Right cardiac atrium (tissue), 5 donors: Measurements from ENCODE around the gene CDRT15. TPM values are rescaled to one million over a fixed set of nuclear protein-coding genes. Genes with fewer than 3 reads are reported as not detected.
"Not testable (repeated sequence)": the region's sequence is repeated elsewhere in the genome, so short reads cannot be mapped to it uniquely, and the experiment has no call there.

Experiments
- ATAC-seq, 2 donors: fragments of 200-7000 bp; cut with Tn5 transposase; one replicate each; pipeline versions ENCODE4 v1.8.0 to v1.9.1; 2020; ENCODE audit warnings: moderate library complexity in 2 of 2, mild to moderate bottlenecking in 1 of 2
- DNase-seq, 3 donors: peaks; one replicate each; pipeline ENCODE4 v3.0.0-alpha.2; 2020
- H3K27ac ChIP-seq: one replicate; pipeline ENCODE4 v1.5.1; 2013; ENCODE audit warnings: mild to moderate bottlenecking, low read length, control low read depth, moderate library complexity
- H3K27me3 ChIP-seq: one replicate; pipeline ENCODE4 v1.6.1; 2013; ENCODE audit not compliant: control insufficient read depth, insufficient read depth
- H3K4me1 ChIP-seq: one replicate; pipeline ENCODE4 v1.6.1; 2013; ENCODE audit warnings: low read length; ENCODE audit not compliant: control insufficient read depth, insufficient read depth
- H3K4me3 ChIP-seq: one replicate; pipeline ENCODE4 v1.5.1; 2013; ENCODE audit warnings: low read length, control low read depth
- H3K9me3 ChIP-seq: one replicate; pipeline ENCODE4 v1.6.1; 2013; ENCODE audit warnings: low read length; ENCODE audit not compliant: control insufficient read depth
- WGBS: extraction: QIAGEN DNeasy Blood & Tissue Kit; methylation state at CpG from one replicate; pipeline ENCODE4 v1.1.7; 2013; 5-methylcytosine and 5-hydroxymethylcytosine counted together
- intact Hi-C, 4 donors: fragments of 100-400 bp; cut with DNase I; formaldehyde crosslinking; loops; one replicate each; pipeline versions ENCODE4 v1.11.0 to v1.14.0; 2022 to 2023
- long read RNA-seq, 4 donors: library from polyadenylated mRNA; unstranded; transcript quantifications; one replicate each; pipeline ENCODE4 v2.0.0, GENCODE V29; 2020 to 2021
- polyA plus RNA-seq: library from polyadenylated mRNA; stranded (reverse); fragments of 200-250 nt; gene quantifications from one replicate; pipeline ENCODE4 v1.2.3, GENCODE V29; 2013
- total RNA-seq, 4 donors: library from RNA; stranded (reverse); fragmentation: NEBNext Ultra II Directional; extraction: Animal tissue kit (Norgen Biotek cat#: 25700); gene quantifications; one replicate each; pipeline ENCODE4 v1.2.1, GENCODE V29; 2021
- donor health status: healthy with polysubstance abuse.
- donor health status: DM: no; HTN: yes; CAD: no.
- donor health status: DM: no; HTN: no; CAD: no.
- donor health status: DM: no; HTN: yes; CAD: no; lungs with severe emphysema.
- donor health status: DM: yes; HTN: yes; CAD: no.

The CDRT15 gene
- total RNA-seq = not detected
- polyA plus RNA-seq = not detected
- long read RNA-seq, donor 1 = 0 reads
- long read RNA-seq, donor 2 = 0 reads
- long read RNA-seq, donor 3 = 0 reads
- long read RNA-seq, donor 4 = 0 reads

DNA sequence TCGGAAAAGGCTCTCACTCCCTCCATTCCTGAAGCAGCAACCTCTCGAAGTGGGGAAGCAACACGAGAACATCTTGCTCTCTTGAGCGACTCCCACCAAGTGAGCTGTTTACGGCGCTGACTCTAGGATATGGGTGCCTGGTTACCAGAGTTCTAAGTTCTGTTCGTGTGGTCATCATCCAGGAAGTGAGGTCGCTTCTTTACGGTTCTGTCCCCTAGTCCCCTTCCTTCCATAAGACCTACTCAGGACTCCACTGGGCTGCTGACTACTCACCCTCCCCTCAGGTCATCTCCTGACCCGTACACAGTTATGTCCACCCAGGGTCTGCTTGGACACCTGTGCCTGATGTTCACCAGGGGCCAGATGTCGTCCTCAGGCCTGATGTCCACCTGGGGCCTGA, at the start of gene CDRT15:
TSS of gene CDRT15 (minus strand) at position 101 of the 400 bp plus-strand sequence. CDS start at position 72, 29 bp downstream.
- DNase-seq, H3K9me3 ChIP-seq, intact Hi-C loops, H3K4me3 ChIP-seq, H3K27ac ChIP-seq, ATAC-seq, H3K27me3 ChIP-seq, H3K4me1 ChIP-seq: not testable (repeated sequence)
- 78% methylated on average over 11 of the region's 11 CpGs for whole genome bisulfite sequencing

DNA sequence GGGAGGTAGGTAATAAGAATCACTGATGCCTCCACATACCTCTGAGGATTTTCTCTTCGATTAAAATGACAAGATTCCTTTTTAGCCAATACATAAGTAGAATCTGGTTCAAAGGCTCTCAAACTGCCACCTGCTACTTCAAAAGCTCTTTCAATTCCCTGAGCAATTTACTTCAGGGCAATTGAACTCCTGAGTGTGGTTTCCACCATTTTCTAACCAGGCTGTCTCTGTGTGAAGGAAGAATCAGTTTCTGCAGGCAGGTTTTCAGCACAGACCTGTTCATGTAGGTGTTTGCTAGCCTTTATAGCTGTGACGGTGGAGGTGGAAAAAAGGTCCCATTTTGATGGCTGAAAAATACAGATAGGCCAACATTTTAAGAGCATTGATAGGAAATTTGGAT, 46.1 kb upstream of the CDRT15 start:
- Histone ChIP-seq H3K27me3 (peaks cover 3% of the 10 kb centered on the region), H3K9me3 (no peaks in the 10 kb centered on the region), H3K4me3 (no peak overlapping the region), H3K27ac (no peak overlapping the region), H3K4me1 (no peaks in the 10 kb centered on the region)
- DNase-seq (no peak), ATAC-seq (no peak)
- intact Hi-C loops = no loop called here
- WGBS = 87% methylated on average over 2 of the region's 2 CpGs

DNA sequence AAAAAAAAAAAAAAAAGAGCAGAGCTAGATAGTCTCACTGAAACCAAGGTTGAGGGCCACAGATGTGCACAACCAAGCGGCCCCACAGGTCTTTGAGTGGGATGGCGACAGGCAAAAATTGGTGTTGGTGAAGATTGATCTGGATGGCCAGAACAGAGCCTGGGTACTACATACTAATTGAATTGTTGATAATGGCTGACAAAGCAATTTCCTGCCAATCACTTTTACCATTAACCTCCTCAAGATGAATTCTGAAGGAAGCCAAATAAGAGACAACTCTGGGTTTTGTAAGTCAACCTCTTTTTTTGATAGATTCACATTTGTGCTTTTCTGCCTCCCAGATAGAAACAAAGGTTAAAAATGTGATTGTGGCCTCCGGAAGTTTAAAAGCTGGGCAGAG, 44.9 kb upstream of the CDRT15 start:
- DNase-seq (no peak), ATAC-seq (no peak)
- H3K27ac ChIP-seq = no peak overlapping the region
- no peaks in the 10 kb centered on the region for H3K4me1 ChIP-seq
- no peak overlapping the region for H3K4me3 ChIP-seq
- intact Hi-C loops = no loop called here
- H3K27me3 ChIP-seq = peaks cover 3% of the 10 kb centered on the region
- 79% methylated on average over 3 of the region's 3 CpGs for whole genome bisulfite sequencing
- H3K9me3 ChIP-seq = no peaks in the 10 kb centered on the region

DNA sequence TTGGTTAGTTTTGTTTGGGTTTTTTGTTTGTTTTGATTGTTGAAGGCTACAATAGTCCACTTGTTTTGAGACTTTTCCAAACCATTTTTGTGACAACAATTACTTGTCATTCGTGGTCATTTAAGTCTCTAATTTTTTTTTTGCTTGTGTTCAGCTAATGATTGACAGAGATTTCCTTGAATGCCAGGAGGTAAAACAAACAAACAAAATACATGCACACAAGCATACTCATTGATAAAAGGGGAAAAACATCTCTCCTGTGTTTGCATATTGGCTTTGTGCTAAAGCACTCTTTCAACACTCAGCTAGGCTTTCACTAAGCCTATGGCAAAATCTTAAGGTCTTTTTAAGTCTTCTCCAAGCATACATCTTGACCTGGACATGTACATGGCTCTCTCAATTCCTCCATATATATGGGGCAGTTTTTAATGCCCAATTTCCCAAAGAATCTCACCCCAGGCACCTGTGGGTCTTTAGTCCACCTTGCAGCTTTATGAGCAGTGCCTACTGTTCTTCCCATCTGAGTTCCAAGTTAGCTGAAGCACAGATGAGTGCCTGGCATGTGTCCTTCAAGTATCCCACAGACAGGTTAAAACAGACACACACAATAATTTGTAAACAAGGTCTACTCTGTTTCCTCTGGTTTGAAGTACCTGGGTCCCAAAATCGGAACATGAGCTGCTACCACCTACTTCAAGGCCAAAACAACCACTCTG, 40.0 kb upstream of the CDRT15 start:
- Histone ChIP-seq H3K9me3 (no peaks in the 10 kb centered on the region), H3K4me3 (no peak overlapping the region), H3K27ac (no peak overlapping the region), H3K27me3 (no peaks in the 10 kb centered on the region), H3K4me1 (no peaks in the 10 kb centered on the region)
- 64% methylated on average over 2 of the region's 2 CpGs for WGBS
- no peak for DNase-seq
- intact Hi-C loops = no loop called here
- ATAC-seq = no peak

DNA sequence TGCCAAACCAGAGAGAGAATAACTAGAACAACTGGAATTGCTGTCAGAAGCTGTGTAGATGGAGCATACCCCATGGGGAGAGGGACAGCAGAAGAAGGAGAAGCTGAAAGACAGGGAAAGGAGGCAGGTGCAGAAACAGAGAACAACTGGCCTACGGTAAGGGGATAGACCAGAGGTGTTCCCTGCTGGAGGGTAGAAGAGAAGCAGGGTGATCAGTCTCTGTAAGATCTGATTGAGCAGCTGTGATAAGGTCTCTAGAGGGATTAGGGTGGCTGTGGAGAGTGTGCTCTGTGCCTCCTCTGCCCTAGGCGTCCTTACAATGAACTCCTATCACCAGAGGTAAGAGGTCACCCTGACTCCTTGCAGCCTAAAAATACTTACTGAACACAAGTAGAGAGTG, 33.8 kb upstream of the CDRT15 start:
- Histone ChIP-seq H3K27me3 (peaks cover 2% of the 10 kb centered on the region), H3K27ac (no peak overlapping the region), H3K9me3 (no peaks in the 10 kb centered on the region), H3K4me1 (no peaks in the 10 kb centered on the region), H3K4me3 (no peak overlapping the region)
- DNase-seq = no peak
- ATAC-seq = no peak
- WGBS = 55% methylated on average over 2 of the region's 2 CpGs
- intact Hi-C loops = no loop called here

DNA sequence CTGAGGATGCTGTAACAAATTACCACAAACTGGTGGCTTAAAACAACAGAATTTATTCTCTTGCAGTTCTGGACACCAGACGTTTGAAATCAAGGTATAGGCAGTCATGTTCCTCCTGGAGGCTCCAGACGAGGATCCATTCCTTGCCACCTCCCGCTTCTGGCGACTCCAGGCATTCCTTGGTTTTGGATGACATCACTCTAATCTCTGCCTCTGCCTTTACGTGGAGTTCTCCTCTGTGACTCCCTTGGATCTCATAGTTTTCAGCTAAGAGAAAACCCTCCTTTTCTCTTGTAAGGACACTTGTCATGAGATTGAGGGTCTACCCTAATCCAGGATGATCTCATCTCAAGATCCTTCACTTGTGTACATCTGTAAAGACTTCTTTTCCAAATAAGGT, 32.8 kb upstream of the CDRT15 start:
- Histone ChIP-seq H3K9me3 (no peaks in the 10 kb centered on the region), H3K27ac (no peak overlapping the region), H3K27me3 (peaks cover 2% of the 10 kb centered on the region), H3K4me1 (no peaks in the 10 kb centered on the region), H3K4me3 (no peak overlapping the region)
- intact Hi-C loops = no loop called here
- 62% methylated on average over 5 of the region's 5 CpGs for WGBS
- DNase-seq = no peak
- no peak for ATAC-seq

DNA sequence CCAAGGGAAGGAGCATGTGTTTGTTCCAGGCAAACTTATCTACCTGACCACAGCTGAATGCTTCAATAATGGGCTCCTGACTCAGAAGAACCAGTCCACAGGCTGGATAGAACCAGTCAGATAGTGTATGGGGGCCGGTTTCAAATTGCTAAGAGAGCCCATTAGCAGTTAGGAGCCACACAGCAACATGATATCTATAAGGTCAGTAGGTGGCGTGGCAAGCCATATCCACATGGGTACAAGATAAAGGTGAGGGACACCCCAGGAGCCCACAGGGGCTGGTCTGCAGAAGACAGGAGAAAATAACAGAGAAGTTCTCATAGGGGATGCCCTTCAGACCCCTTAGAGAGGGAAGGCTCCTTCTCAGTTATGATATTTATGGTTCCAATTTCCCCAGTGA, 31.6 kb upstream of the CDRT15 start:
- DNase-seq = no peak
- intact Hi-C loops = no loop called here
- Histone ChIP-seq H3K9me3 (no peaks in the 10 kb centered on the region), H3K4me3 (no peak overlapping the region), H3K27ac (no peak overlapping the region), H3K4me1 (no peaks in the 10 kb centered on the region), H3K27me3 (peaks cover 2% of the 10 kb centered on the region)
- ATAC-seq = no peak
- WGBS = 60% methylated on average over 2 of the region's 2 CpGs

DNA sequence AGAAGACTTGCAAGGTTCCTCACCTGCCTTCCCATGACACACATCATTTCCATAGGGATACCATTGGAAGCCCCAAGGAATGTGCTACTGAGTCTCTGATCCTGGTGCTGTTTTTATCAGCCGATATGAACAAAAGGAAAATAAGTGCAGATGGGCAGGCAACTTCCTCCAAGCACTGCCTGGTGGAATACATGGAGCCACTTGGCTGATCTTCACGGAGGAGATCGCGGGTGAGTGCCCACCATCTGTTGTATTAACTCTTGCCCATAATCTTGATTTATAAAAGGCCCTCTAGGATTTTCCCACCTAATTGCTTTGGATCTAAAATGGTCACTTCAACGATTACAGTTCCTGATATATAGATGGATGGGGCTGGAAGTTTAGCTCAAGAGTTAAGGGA, 24.7 kb upstream of the CDRT15 start:
- H3K4me1 ChIP-seq = no peaks in the 10 kb centered on the region
- H3K27ac ChIP-seq = no peak overlapping the region
- ATAC-seq (no peak), DNase-seq (no peak)
- H3K4me3 ChIP-seq = no peak overlapping the region
- 86% methylated on average over 5 of the region's 5 CpGs for WGBS
- H3K27me3 ChIP-seq = peaks cover 2% of the 10 kb centered on the region
- intact Hi-C loops = no loop called here
- no peaks in the 10 kb centered on the region for H3K9me3 ChIP-seq

DNA sequence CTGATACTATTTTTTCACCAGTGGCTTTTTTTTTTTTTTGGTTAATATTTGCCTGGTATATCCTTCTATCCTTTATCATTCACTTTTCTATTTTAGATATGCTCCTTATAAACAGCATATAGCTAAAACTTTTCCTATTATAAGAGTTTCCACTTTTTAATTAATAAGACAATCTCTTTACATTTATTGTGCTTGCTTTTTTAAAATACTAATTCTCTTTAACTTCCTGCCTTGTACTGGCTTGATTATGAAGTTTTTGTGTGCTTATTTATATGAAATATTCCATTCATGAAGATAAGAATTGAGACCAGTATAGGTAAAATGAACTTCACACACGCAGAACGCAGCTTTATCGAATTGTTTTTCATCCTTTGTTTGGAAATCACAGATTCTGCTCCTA, 9.0 kb upstream of the CDRT15 start:
- WGBS = 90% methylated on average over 3 of the region's 3 CpGs
- DNase-seq (no peak), ATAC-seq (no peak)

DNA sequence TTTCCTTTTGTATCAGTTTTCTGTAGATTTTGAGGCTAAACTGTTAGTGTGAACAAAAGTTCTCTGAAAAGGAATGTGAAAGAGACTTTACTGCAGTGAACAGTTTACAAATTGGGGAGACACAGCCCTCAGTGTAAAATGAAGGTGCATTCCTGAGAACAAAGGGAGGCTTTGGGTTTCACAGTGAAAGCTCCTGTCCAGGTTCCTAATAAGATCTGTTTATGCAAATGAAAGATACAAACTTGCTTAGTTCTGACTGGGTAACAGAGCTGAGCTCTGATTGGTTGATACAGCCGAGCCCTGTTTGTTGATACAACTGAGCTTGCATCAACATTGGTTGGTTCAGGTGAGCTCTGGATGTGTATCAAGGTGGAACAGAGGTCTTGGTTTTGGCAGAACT, 8.3 kb upstream of the CDRT15 start:
- DNase-seq = no peak
- Histone ChIP-seq H3K27me3 (no peaks in the 10 kb centered on the region), H3K9me3 (no peaks in the 10 kb centered on the region), H3K4me3 (no peak overlapping the region), H3K27ac (no peak overlapping the region), H3K4me1 (no peaks in the 10 kb centered on the region)
- intact Hi-C loops = no loop called here
- WGBS = 83% methylated on average over 1 of the region's 1 CpG
- no peak for ATAC-seq

More for the DNA sequence above, 9.0 kb upstream of the CDRT15 start:
- Histone ChIP-seq H3K9me3 (no peaks in the 10 kb centered on the region), H3K4me3 (no peak overlapping the region), H3K4me1 (no peaks in the 10 kb centered on the region), H3K27ac (no peak overlapping the region), H3K27me3 (no peaks in the 10 kb centered on the region)
- intact Hi-C loops = no loop called here

DNA sequence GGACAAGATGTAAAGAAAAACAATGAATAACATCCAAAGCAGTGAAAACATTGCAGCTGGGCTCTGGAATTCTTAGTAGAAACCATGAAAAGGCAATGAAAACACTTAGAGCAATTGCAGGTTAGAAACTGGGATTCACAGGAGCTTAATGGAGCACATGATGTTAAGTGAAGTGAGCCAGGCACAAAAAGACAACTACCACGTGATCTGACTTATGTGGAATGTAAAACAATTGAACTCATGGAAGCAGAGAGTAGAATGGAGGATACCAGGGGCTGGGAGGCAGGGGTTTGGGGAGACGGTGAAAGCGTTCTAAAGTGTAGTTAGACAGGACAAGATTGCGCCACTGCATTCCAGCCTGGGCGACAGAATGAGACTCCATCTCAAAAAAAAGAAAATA, 2.6 kb upstream of the CDRT15 start:
- H3K27ac ChIP-seq, H3K4me3 ChIP-seq, intact Hi-C loops, H3K4me1 ChIP-seq, H3K27me3 ChIP-seq, DNase-seq, H3K9me3 ChIP-seq, ATAC-seq: not testable (repeated sequence)
- WGBS = 88% methylated on average over 3 of the region's 5 CpGs

DNA sequence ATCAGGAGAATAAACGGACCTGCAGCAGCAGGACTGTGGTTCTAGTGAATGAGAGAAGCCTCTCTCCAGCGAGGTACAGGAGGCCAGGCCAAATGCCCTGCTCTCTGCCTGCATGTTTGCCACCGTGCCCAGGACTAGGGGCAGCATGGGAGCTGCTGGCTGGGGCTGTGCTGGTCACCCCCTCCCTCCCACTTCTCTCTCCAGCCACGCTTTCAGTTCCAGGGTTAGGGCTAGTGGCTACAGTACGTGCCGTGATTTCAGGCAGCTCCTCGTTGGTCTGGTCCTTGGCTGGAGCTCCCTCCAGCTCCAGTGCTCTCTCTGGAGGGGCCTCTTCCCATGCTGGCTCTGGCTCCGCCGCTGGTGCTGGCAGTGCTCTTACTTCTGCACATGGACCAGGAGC, 630 bp downstream of the CDRT15 start:
- 78% methylated on average over 7 of the region's 9 CpGs for WGBS
- DNase-seq, H3K9me3 ChIP-seq, H3K27ac ChIP-seq, H3K27me3 ChIP-seq, H3K4me1 ChIP-seq, intact Hi-C loops, H3K4me3 ChIP-seq: not testable (repeated sequence)
- peak in 1 of 2 donors; percentile 33 for ATAC-seq
